BJ (cell line): ENCODE measurements around the gene CTIF. TPM values are rescaled to one million over a fixed set of nuclear protein-coding genes. Genes with fewer than 3 reads are reported as not detected.

ENCODE experiments used
- CTCF ChIA-PET: fragments of 350-600 bp; formaldehyde crosslinking; extraction: SDS; loops from one replicate; lab custom pipeline; 2021; ENCODE audit warnings: antibody characterized with exemption, inconsistent platforms; lab: Yijun Ruan, JAX
- POLR2A ChIA-PET: fragments of 300-600 bp; sonication (Branson Sonifier 250); formaldehyde crosslinking; extraction: SDS; loops from one replicate; lab custom pipeline; 2021; ENCODE audit warnings: antibody characterized with exemption; lab: Charles Lee
- DNase-seq: peaks from one replicate; pipeline ENCODE4 v3.0.0-alpha.2; 2011; ENCODE audit warnings: low read depth
- H3K27me3 ChIP-seq: 2 replicates; pipeline ENCODE4 v1.6.0; 2011; ENCODE audit warnings: low read length; ENCODE audit not compliant: control insufficient read depth, insufficient read depth
- H3K36me3 ChIP-seq: 2 replicates; pipeline ENCODE4 v1.5.1; 2011; ENCODE audit warnings: low read length; ENCODE audit not compliant: control insufficient read depth, insufficient read depth
- H3K4me3 ChIP-seq: 2 replicates; pipeline ENCODE4 v1.5.1; 2011; ENCODE audit warnings: low read depth, mild to moderate bottlenecking, control low read depth, low read length
- polyA plus RNA-seq: library from polyadenylated mRNA; depleted of rRNA; stranded (reverse); fragments of >200 nt; gene quantifications from 2 replicates; pipeline ENCODE4 v1.2.3, GENCODE V29; 2011
- TF ChIP-seq, protein P1 (sequence below): IDR thresholded peaks from 2 replicates; pipeline ENCODE4 v1.5.1; 2011; ENCODE audit warnings: low read depth, mild to moderate bottlenecking, control low read depth, inconsistent platforms, low read length, moderate library complexity; ENCODE audit not compliant: insufficient read depth

CTIF gene
- polyA plus RNA-seq, 1 experiment, result 105 TPM

- Histone ChIP-seq H3K36me3 (peaks cover 25% of the 10 kb centered on the region), H3K27me3 (no peaks in the 10 kb centered on the region), H3K4me3 (no peak overlapping the region)
- no peak for DNase-seq
- POLR2A ChIA-PET, result no interaction called here
- TF ChIP-seq, protein P1, sequence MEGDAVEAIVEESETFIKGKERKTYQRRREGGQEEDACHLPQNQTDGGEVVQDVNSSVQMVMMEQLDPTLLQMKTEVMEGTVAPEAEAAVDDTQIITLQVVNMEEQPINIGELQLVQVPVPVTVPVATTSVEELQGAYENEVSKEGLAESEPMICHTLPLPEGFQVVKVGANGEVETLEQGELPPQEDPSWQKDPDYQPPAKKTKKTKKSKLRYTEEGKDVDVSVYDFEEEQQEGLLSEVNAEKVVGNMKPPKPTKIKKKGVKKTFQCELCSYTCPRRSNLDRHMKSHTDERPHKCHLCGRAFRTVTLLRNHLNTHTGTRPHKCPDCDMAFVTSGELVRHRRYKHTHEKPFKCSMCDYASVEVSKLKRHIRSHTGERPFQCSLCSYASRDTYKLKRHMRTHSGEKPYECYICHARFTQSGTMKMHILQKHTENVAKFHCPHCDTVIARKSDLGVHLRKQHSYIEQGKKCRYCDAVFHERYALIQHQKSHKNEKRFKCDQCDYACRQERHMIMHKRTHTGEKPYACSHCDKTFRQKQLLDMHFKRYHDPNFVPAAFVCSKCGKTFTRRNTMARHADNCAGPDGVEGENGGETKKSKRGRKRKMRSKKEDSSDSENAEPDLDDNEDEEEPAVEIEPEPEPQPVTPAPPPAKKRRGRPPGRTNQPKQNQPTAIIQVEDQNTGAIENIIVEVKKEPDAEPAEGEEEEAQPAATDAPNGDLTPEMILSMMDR, result no peak
- CTCF ChIA-PET, result no interaction called here
These were observed 254.0 kb downstream of the CTIF start for GRCh38 chr18:48792611-48793380.

DNA sequence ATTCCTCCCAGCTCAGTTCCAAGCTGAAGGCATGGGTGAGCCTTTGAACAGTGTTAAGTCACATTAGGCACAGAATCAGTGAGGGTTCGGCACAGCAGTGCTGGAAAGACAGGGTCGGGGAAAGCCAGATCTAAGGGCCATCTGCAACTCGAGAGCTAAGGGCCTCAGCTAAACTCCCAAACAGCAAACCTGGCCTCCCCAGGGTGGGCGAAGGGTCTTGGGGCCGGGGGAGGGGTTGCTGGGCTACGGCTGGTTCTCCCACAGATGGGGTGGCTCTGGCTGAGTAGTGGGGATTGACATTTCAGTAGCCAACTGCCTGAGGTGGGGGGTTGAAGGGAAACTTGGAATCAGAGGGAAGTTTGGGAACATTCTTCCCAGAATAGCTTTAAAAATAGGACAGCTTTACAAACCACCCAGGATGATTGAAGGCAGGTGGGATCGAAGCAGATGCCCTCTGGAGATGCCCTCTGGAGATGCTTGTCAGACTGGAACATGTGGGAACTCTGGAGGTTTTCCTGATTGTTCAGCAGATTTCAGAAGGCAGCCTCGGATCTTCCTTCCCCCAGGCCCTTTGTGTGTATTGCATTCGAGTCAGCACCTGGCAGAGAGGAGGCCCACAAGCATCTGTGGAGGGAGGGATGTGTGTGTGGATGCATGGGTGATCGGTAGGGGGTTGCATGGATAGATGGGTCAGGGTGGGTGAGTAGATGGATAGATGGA lies 255.6 kb downstream of the CTIF start:
- TF ChIP-seq, protein P1, result no peak
- H3K4me3 ChIP-seq, result no peak overlapping the region
- ChIA-PET CTCF (interaction anchor here (0.6 to 0.8 kb wide), 3 partner anchors 13 to 18 kb away, joined by 3 read pairs; no protein-coding TSS in a partner anchor), POLR2A (no interaction called here)
- H3K36me3 ChIP-seq, result peaks cover 24% of the 10 kb centered on the region
- no peak for DNase-seq
- H3K27me3 ChIP-seq, result no peaks in the 10 kb centered on the region

GRCh38 chr18:48795696-48796095 lies 256.9 kb downstream of the CTIF start:
- no peak overlapping the region for H3K4me3 ChIP-seq
- H3K27me3 ChIP-seq, result no peaks in the 10 kb centered on the region
- no peak for DNase-seq
- TF ChIP-seq, protein P1, result no peak
- ChIA-PET POLR2A (no interaction called here), CTCF (interaction anchor here (0.6 to 1.3 kb wide), 4 partner anchors 13 to 18 kb away, joined by 3 read pairs; no protein-coding TSS in a partner anchor)
- peaks cover 24% of the 10 kb centered on the region for H3K36me3 ChIP-seq

DNA sequence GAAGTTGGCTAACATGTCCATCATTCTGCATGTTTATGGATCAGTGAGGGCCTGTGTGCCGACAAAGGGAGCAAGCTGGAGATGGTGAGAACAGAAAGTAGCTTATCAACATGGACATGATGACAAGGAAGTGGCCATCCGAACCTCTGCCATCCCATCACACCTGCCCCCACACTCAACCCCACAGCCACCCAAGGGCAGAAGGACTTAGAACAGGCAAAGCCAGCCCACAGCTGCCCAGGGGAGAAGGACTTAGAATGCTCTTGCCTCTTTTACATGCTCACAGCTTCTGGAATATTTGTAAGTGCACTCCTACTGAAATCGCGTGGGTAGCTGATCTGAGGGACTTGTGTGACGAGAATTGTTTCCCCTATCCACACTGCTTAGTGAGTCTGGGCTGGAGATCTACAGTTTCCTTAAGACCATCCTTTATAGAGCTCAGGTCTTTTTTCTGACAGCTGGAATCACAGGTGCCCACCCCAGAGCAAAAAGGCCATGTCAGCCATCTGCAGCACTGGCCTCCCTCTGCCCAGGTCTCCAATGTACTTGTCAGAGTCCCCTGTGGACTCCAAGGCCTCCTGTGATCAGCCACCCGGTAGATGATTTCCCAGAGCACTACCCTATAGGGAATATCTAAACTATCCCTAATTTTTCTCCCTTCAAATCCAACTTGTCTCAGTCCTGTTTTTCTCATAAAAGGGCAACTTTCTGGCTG lies 257.8 kb downstream of the CTIF start:
- no peak for DNase-seq
- CTCF ChIA-PET, result interaction anchor here (1.0 to 1.2 kb wide), 2 partner anchors 17 to 19 kb away, joined by 3 read pairs; no protein-coding TSS in a partner anchor
- Histone ChIP-seq H3K36me3 (peaks cover 19% of the 10 kb centered on the region), H3K4me3 (no peak overlapping the region), H3K27me3 (no peaks in the 10 kb centered on the region)
- TF ChIP-seq, protein P1, result no peak
- POLR2A ChIA-PET, result no interaction called here
